ENCODE measurements around the gene FOXJ2.

- TF ChIP-seq RAD21 (IDR thresholded peaks at IDR 0.05; ENCODE audit: low read length), result peak; percentile 79
- TF ChIP-seq CTCF (conservative IDR thresholded peaks at IDR 0.05; ENCODE audit: low read depth, low read length), result peak; percentile 84
- no peak for TF ChIP-seq RFX5 (IDR thresholded peaks at IDR 0.05; ENCODE audit: low read depth, low read length)
- no peak for TF ChIP-seq CEBPB (IDR thresholded peaks at IDR 0.05; ENCODE audit: low read depth, low read length)
- no peak for TF ChIP-seq POLR2A (IDR thresholded peaks at IDR 0.05; ENCODE audit: low read depth, low read length)
- TF ChIP-seq MXI1 (IDR thresholded peaks at IDR 0.05; ENCODE audit: borderline replicate concordance, low read depth, low read length), result no peak
- no peak for TF ChIP-seq FOS (IDR thresholded peaks at IDR 0.05; ENCODE audit: low read depth, low read length)
- TF ChIP-seq USF2 (IDR thresholded peaks at IDR 0.05; ENCODE audit: low read depth, low read length), result no peak
- no peak for TF ChIP-seq BHLHE40 (IDR thresholded peaks at IDR 0.05; ENCODE audit: low read depth, low read length)
These were observed 13.7 kb downstream of the FOXJ2 start for GRCh38 chr12:8045952-8046944.

All from IMR-90 (cell line).